ENCODE data around the gene AGO3.

- no peak for TF ChIP-seq POLR2AphosphoS5 (IDR thresholded peaks at IDR 0.05; ENCODE audit: low read depth, low read length)
- no peak for TF ChIP-seq CTCF (IDR thresholded peaks at IDR 0.05)
- no peak for TF ChIP-seq TCF7L2 (IDR thresholded peaks at IDR 0.05; ENCODE audit: low read depth, low read length)
- TF ChIP-seq REST (IDR thresholded peaks at IDR 0.05; ENCODE audit: insufficient read depth in 1 of 2, low read depth in 2 of 2, low read length in 1 of 2), result no peak
- TF ChIP-seq SIN3A (IDR thresholded peaks at IDR 0.05; ENCODE audit: borderline replicate concordance, insufficient read depth, low read depth, low read length), result no peak
These were observed 47.2 kb upstream of the AGO3 start for GRCh38 chr1:35883635-35884101.

Measured in Panc1 (cell line).